ENCODE measurements around the gene ZIC4. TPM values are rescaled to one million over a fixed set of nuclear protein-coding genes. Genes with fewer than 3 reads are reported as not detected.

ZIC4 gene
- total and polyA plus RNA-seq, 10 of the 15 experiments (the other 5 are each of a cell fraction or from before 2014, with no cell fraction given) = not detected

- Histone ChIP-seq H3K4me2 (ENCODE audit: control insufficient read depth, insufficient read depth) (no peak overlapping the region), H3K4me3 (no peak overlapping the region), H3K79me2 (ENCODE audit: control insufficient read depth, insufficient read depth, low read length) (no peaks in the 10 kb centered on the region), H3K9ac (ENCODE audit: control insufficient read depth, insufficient read depth, low read length) (no peak overlapping the region), H3K27ac (ENCODE audit: control insufficient read depth, insufficient read depth) (no peak overlapping the region), H4K20me1 (ENCODE audit: control insufficient read depth, insufficient read depth) (no peaks in the 10 kb centered on the region), H2AFZ (ENCODE audit: control insufficient read depth, low read depth, low read length) (no peak overlapping the region), H3K27me3 (replicated peaks in 1 of 2; ENCODE audit: control insufficient read depth in 2 of 2, insufficient read depth in 2 of 2, low read length in 1 of 2) (peaks cover 5 to 26% of the 10 kb centered on the region in 2 experiments), H3K9me3 (replicated peaks; ENCODE audit: control insufficient read depth, insufficient read depth, low read length) (no peaks in the 10 kb centered on the region; the same call in 2 of the 3 replicates), H3K4me1 (ENCODE audit: control insufficient read depth, insufficient read depth, low read length) (no peaks in the 10 kb centered on the region), H3K36me3 (ENCODE audit: control insufficient read depth in 2 of 2, insufficient read depth in 2 of 2, low read length in 1 of 2) (no peaks in the 10 kb centered on the region)
- POLR2A ChIA-PET = no interaction called here
- no peak for FAIRE-seq
- SMC1A ChIA-PET (ENCODE audit: uncharacterized antibody, unreplicated experiment) = interaction anchor here (0.6 to 2.5 kb wide), 7 partner anchors 9 to 801 kb away, joined by 3 to 15 read pairs (median 3); no protein-coding TSS in a partner anchor
- ATAC-seq = peak; percentile 94
- RAD21 ChIA-PET (ENCODE audit: unreplicated experiment) = interaction anchor here (0.7 to 3.7 kb wide), 5 partner anchors 255 to 841 kb away, joined by 3 to 16 read pairs (median 4); no protein-coding TSS in a partner anchor
- 7% methylated on average over 11 of the region's 12 CpGs for WGBS (ENCODE audit: insufficient coverage, insufficient replicate concordance, low lambda C conversion rate, missing lambda C conversion rate)
- no TSS peak for BruUV-seq (replicated peaks)
- intact Hi-C loops (cut with micrococcal nuclease; ENCODE audit: unreplicated experiment) = loop anchor here (10.0 kb wide), 1 partner anchor 1023 kb away; no protein-coding TSS in a partner anchor
- no peak for DNase-seq (ENCODE audit: low read depth, low spot score)
- in situ Hi-C loops (cut with MboI) = no loop called here
- CTCF ChIA-PET = interaction anchor here (0.6 to 3.7 kb wide), 13 partner anchors 12 to 1515 kb away, joined by 3 to 40 read pairs (median 3); no protein-coding TSS in a partner anchor
- TF ChIP-seq SREBF1 (IDR thresholded peaks at IDR 0.05; ENCODE audit: low read length) = no peak
- TF ChIP-seq PAX8 (IDR thresholded peaks at IDR 0.05) = no peak
- no peak for TF ChIP-seq RFX5 (IDR thresholded peaks at IDR 0.05; ENCODE audit: low read depth, low read length)
- no peak for TF ChIP-seq ZBTB33 (IDR thresholded peaks at IDR 0.05)
- TF ChIP-seq STAT1 (conservative IDR thresholded peaks at IDR 0.05) = no peak
- peak; percentile 61 to 66 (median 64) for TF ChIP-seq CTCF (IDR thresholded peaks at IDR 0.05 in 2 of 3, conservative IDR thresholded peaks at IDR 0.05 in 1 of 3; ENCODE audit: control insufficient read depth in 2 of 3, extremely low read depth in 1 of 3, insufficient read depth in 1 of 3, low read depth in 3 of 3, low read length in 3 of 3)
- TF ChIP-seq STAT3 (IDR thresholded peaks at IDR 0.05; ENCODE audit: low read depth, low read length) = no peak
- no peak for TF ChIP-seq HSF1 (IDR thresholded peaks at IDR 0.05; ENCODE audit: low read depth, low read length)
- no peak for TF ChIP-seq SUPT20H (IDR thresholded peaks at IDR 0.05; ENCODE audit: borderline replicate concordance, control insufficient read depth, low read depth, low read length)
- no peak for TF ChIP-seq BCLAF1 (IDR thresholded peaks at IDR 0.05)
- TF ChIP-seq HDAC2 (IDR thresholded peaks at IDR 0.05) = no peak
- no peak for TF ChIP-seq FOXK2 (IDR thresholded peaks at IDR 0.05)
- TF ChIP-seq RAD51 (IDR thresholded peaks at IDR 0.05) = no peak
- TF ChIP-seq YBX1 (IDR thresholded peaks at IDR 0.05) = no peak
- TF ChIP-seq TBL1XR1 (IDR thresholded peaks at IDR 0.05; ENCODE audit: low read depth, low read length) = no peak
Measured at GRCh38 chr3:147361454-147362420, 44.6 kb downstream of the ZIC4 start.

Data from GM12878 (cell line).